Stimulated activated CD4-positive, alpha-beta T cell treated with anti-CD3 and anti-CD28 coated beads, TNF-alpha, amount 100 ng/mL, for 24 hours (primary cell): Measurements from ENCODE around the gene UPF1.

Experiments used
- DNase-seq, 3 experiments: peaks; one replicate each; pipeline ENCODE4 v3.0.0-alpha.2; 2020; ENCODE audit warnings: low read depth in 3 of 3

Gene UPF1

GRCh38 chr19:18831524-18832305 is at the start of gene UPF1:
TSS of gene UPF1 (plus strand) at chr19:18831959. CDS start at chr19:18832210, 251 bp downstream.
- DNase-seq: peak; percentile 90 to 97 (median 95)

DNA sequence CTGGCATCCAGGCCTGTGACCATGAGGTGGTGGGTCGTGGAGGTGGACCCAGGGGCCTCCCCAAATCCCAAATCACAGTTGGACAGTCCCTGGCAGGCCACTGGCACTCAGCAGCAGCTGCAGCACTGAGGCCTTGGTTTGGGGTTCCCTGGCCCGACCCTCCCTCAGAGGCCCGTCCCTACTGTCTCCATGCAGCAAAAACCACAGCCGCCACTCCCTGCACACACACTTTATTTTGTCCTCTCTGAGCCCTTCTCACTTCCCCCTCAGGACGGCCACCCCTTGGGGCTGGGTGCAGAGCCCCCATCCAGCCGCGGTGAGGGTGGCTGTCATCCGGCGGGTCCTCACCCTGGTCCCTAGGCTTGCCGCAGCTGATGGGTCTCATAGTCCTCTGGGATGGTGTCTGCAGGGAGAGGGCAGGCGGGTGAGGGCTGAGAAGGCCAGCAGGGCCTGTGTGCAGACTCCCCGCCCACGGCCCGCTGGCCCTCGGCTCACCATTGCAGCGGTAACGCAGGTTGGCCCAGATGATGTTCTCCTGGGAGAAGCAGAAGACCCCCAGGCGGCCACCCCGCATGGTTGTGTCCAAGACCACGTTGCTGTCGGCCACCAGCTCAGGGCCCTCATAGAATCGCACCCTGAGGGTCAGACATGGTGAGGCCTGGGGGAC is 49.1 kb upstream of the UPF1 start:
- DNase-seq: no peak

- DNase-seq: no peak
Measured at GRCh38 chr19:18783958-18784785, 47.6 kb upstream of the UPF1 start.

- no peak for DNase-seq
Measured at GRCh38 chr19:18784786-18785120, 47.0 kb upstream of the UPF1 start.

- DNase-seq: peak; percentile 32 to 81 (median 37)
Measured at GRCh38 chr19:18785179-18786124, 46.3 kb upstream of the UPF1 start.

DNA sequence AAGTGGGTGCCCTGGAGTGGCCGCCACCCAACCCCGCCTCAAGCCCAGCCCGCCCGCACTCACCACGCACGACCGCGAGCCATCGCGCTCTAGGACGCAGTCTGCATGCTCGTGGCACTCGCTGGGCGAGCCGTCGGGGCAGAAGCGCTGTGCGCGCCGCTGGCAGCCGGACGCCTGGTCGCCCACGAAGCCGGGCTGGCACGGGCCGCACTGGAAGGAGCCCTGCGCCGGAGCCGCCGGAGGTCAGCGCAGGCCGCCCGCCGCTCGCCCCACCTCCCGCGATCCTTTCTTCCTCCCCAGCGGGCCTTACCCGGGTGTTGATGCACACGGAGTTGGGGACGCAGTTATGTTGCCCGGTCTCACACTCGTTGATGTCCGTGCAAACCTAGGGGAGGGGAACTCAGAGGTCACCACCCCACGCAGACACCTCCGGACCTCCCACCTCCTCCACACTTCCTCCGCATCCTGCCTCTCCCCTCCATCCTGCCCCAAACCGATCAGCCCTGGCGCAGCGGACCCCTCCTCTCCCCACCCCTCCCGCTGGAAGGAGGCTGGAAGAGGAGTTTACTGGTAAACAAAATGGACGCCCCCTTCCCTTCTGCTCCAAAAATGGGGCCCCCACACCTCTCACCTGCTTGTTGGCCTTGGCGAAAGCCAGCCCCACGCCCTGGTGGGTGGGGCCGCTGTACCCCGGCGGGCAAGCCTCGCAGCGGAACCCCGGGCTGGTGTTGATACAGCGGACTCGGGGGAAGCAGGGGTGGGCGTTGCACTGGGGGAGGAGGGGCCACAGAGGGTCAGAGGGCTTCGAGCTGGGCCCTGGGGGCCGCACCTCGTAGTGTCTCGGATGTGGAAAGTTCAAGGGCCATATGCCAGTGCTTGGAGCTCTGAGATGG is 43.0 kb upstream of the UPF1 start:
- no peak for DNase-seq

DNA sequence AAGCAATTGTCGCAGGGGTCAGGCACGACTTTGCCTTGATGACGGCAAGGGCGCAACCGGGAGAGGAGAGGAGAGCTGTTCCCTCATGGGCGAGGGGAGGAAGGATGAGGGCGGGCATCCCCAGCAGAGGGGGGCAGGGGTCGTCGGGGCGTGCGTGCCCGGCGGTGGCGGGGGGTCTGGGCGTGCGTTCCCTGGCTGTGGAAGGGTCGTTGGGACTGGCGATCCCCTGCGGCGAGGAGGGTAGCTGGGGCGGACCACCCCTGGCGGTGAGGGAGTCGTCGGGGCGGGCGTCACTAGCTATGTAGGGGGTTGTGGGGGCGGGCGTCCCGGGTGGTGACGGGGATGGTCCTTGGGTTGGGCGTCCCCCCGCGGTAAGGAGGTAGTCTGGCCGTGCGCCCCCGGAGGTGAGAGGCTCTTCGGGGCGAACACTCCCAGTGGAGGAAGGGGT is 42.3 kb upstream of the UPF1 start:
- DNase-seq: no peak

DNA sequence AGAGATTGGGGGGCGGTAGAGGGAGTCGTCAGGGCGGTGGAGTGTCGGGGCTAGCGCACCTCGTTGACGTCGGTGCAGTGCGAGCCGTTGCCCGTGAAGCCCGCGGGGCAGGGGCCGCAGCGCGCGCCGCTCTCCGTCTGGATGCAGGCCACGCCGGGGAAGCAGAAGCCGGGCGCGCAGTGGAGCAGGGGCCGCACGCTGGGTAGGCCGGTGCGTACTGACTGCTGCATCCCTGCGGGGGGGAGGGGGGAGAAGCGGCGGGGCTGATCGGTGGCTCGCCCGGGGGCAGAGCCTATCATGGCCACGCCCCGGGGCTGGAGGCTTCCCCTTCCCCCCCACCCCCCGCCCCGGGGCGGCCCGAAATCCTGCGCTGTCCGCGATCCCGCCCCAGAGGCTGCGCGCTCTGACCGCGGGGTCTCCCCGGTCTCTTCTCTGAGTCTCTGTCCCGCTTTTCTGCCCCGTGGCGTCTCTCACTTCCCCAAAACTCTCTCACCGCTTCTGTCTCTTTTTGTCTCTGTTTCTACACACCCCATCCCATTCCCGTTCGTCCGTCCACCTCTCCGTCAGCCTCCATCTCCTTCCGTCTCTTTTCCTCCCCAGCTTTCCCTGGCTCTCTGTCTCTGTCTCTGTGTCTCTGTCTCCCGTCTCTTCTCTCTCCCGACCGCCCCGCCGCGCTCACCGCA is 41.7 kb upstream of the UPF1 start:
- DNase-seq: peak in 1 of 3 experiments; percentile 29

GRCh38 chr19:18790566-18791314 is 41.0 kb upstream of the UPF1 start, which contains the start of gene COMP:
TSS of gene COMP (minus strand) at chr19:18791305. CDS start at chr19:18791269, 36 bp downstream.
- no peak for DNase-seq

DNA sequence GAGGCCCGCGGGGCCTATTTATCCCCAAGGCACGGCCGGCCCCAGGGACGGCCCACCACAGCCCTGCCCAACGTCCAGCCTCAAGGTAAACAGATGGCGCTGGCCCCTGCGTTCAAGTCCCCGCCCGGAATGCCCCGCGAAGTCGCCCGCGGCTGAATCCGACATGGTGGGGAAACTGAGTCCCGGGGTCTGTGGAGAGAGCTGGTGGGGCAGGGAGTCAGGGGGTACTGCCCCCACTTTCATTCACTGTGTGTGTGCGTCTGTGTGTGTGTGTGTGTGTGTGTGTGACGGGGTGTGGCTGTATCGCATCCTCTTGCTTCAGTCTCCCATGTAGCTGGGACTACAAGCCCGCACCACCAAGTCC is 40.5 kb upstream of the UPF1 start:
- DNase-seq: no peak

GRCh38 chr19:18792661-18793060 is 39.1 kb upstream of the UPF1 start:
- DNase-seq: no peak

GRCh38 chr19:18793144-18794028 is 38.4 kb upstream of the UPF1 start:
- no peak for DNase-seq

GRCh38 chr19:18794029-18794313 is 37.8 kb upstream of the UPF1 start:
- no peak for DNase-seq

DNA sequence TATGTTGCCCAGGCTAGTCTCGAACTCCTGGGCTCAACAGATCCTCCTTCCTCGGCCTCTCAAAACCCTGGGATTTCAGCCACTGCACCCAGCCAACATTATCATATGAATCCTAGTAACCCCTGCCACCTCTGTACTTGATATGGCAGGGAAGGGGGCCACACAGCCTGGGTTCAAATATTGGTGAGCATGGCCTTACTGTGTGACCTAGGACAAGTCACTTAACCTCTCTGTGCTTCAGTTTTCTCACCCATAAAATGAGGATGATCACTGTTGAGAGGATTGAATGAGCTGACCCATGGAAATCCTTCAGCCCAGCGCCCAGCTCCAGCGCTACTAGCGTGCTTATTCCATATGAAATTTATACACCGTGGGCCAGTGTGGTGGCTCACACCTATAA is 37.1 kb upstream of the UPF1 start:
- no peak for DNase-seq

- DNase-seq: no peak
Measured at GRCh38 chr19:18795540-18795939, 36.2 kb upstream of the UPF1 start.

GRCh38 chr19:18796239-18796638 is 35.5 kb upstream of the UPF1 start:
- DNase-seq: no peak

GRCh38 chr19:18798384-18799352 is 33.1 kb upstream of the UPF1 start:
- DNase-seq: no peak
